K562 (cell line): ENCODE measurements around the gene RO60. TPM values are rescaled to one million over a fixed set of nuclear protein-coding genes. Genes with fewer than 3 reads are reported as not detected.

Experiments
- ATF3 ChIP-seq, 2 experiments: fragments of 450-650 bp in 1 of 2; sonication (generic) in 1 of 2; formaldehyde crosslinking in 1 of 2; IDR thresholded peaks in 1 of 2; conservative IDR thresholded peaks in 1 of 2; 2 replicates each; pipeline versions ENCODE4 v1.6.1 to v1.8.1; 2016 to 2023; ENCODE audit warnings: mild to moderate bottlenecking in 2 of 2, moderate library complexity in 2 of 2, inconsistent platforms in 1 of 2, missing genetic modification reagents in 1 of 2
- CBFA2T2 ChIP-seq: fragments of 450-650 bp; conservative IDR thresholded peaks from 2 replicates; pipeline ENCODE4 v1.6.1; 2017; ENCODE audit warnings: mild to moderate bottlenecking
- CREB1 ChIP-seq, 2 experiments: sonication (generic) in 1 of 2; formaldehyde crosslinking in 1 of 2; IDR thresholded peaks; 2 replicates each; pipeline versions ENCODE4 v1.6.1 to v1.8.0; 2012 to 2022; ENCODE audit warnings: inconsistent platforms in 1 of 2, mild to moderate bottlenecking in 1 of 2, missing genetic modification reagents in 1 of 2, moderate library complexity in 1 of 2
- CTCFL ChIP-seq: IDR thresholded peaks from 2 replicates; pipeline ENCODE4 v1.6.1; 2011; ENCODE audit warnings: borderline replicate concordance, low read depth, mild to moderate bottlenecking, moderate library complexity, low read length; ENCODE audit not compliant: insufficient read depth, poor library complexity, severe bottlenecking
- E2F5 ChIP-seq: sonication (generic); formaldehyde crosslinking; IDR thresholded peaks from 2 replicates; pipeline ENCODE4 v1.8.0; 2022; ENCODE audit warnings: mild to moderate bottlenecking, missing genetic modification reagents
- ERF ChIP-seq: fragments of 450-650 bp; formaldehyde crosslinking; IDR thresholded peaks from 2 replicates; pipeline ENCODE4 v1.4.0; 2020; ENCODE audit warnings: mild to moderate bottlenecking, mixed read lengths
- FOXM1 ChIP-seq, 2 experiments: fragments of 450-650 bp in 1 of 2; sonication (generic) in 1 of 2; formaldehyde crosslinking in 1 of 2; IDR thresholded peaks; 2 replicates each; pipeline versions ENCODE4 v1.6.1 to v1.9.0; 2017 to 2022; ENCODE audit warnings: low read depth in 2 of 2, mild to moderate bottlenecking in 2 of 2, missing genetic modification reagents in 1 of 2, moderate library complexity in 1 of 2
- ILK ChIP-seq: fragments of 450-650 bp; IDR thresholded peaks from 2 replicates; pipeline ENCODE4 v1.6.1; 2016; ENCODE audit warnings: missing genetic modification characterization, low read depth, mild to moderate bottlenecking, missing compliant biosample characterization, moderate library complexity, borderline replicate concordance
- JUN ChIP-seq, 2 experiments: sonication (generic) in 1 of 2; formaldehyde crosslinking in 1 of 2; IDR thresholded peaks; 2 replicates each; pipeline versions ENCODE4 v1.6.1 to v1.8.0; 2012 to 2022; ENCODE audit warnings: borderline replicate concordance in 2 of 2, mild to moderate bottlenecking in 2 of 2, improper control_type of control experiment in 1 of 2, low read depth in 1 of 2, low read length in 1 of 2, missing genetic modification reagents in 1 of 2
- MAZ ChIP-seq, 2 experiments: fragments of 450-650 bp in 1 of 2; sonication (generic) in 1 of 2; formaldehyde crosslinking; IDR thresholded peaks in 1 of 2; conservative IDR thresholded peaks in 1 of 2; 2 replicates each; pipeline versions ENCODE4 v1.4.0 to v1.5.0; 2020; ENCODE audit warnings: mild to moderate bottlenecking in 1 of 2, missing genetic modification reagents in 1 of 2
- RHOXF2B ChIP-seq: fragments of 250-450 bp; sonication (Bioruptor Pico); conservative IDR thresholded peaks from 2 replicates; pipeline ENCODE4 v1.5.1; 2021
- SIN3A ChIP-seq, 2 experiments: fragments of 150-350 bp in 1 of 2; IDR thresholded peaks; 2 replicates each; pipeline ENCODE4 v1.6.1; 2011 to 2016; ENCODE audit warnings: borderline replicate concordance in 2 of 2, low read depth in 2 of 2, low read length in 2 of 2, mild to moderate bottlenecking in 2 of 2, moderate library complexity in 2 of 2; ENCODE audit not compliant: control insufficient read depth in 1 of 2
- SOX6 ChIP-seq: fragments of 450-650 bp; IDR thresholded peaks from 2 replicates; pipeline ENCODE4 v1.6.1; 2014; ENCODE audit warnings: mild to moderate bottlenecking
- TRIM28 ChIP-seq: fragments of 450-650 bp; IDR thresholded peaks from 2 replicates; pipeline ENCODE4 v1.6.1; 2017
- WHSC1 ChIP-seq: IDR thresholded peaks from one replicate; pipeline ENCODE4 v1.6.1; 2012; ENCODE audit warnings: low read length, control low read depth, inconsistent platforms
- ZFX ChIP-seq: sonication (generic); formaldehyde crosslinking; IDR thresholded peaks from 2 replicates; pipeline ENCODE4 v1.8.0; 2022; ENCODE audit warnings: mild to moderate bottlenecking, missing genetic modification reagents, moderate library complexity
- ZMIZ1 ChIP-seq, 2 experiments: fragments of 150-350 bp in 1 of 2; IDR thresholded peaks; 2 replicates each; pipeline ENCODE4 v1.6.1; 2012 to 2016; ENCODE audit warnings: low read depth in 2 of 2, low read length in 2 of 2, mild to moderate bottlenecking in 1 of 2, moderate library complexity in 1 of 2
- ZNF311 ChIP-seq: fragments of 250-450 bp; sonication (Bioruptor Pico); IDR thresholded peaks from 2 replicates; pipeline ENCODE4 v1.4.0; 2020; ENCODE audit warnings: mild to moderate bottlenecking, moderate library complexity
- ZNF780A ChIP-seq: fragments of 250-450 bp; sonication (Bioruptor Pico); IDR thresholded peaks from 2 replicates; pipeline ENCODE4 v1.5.0; 2021; ENCODE audit warnings: mild to moderate bottlenecking
- polyA plus RNA-seq, 8 experiments: library from polyadenylated mRNA; depleted of rRNA in 4 of 8; stranded (reverse) in 5 of 8; unstranded in 3 of 8; fragments of >200 nt; fragmentation: Nextera tagmentation in 2 of 8; fragmentation: Illumina TruSeq in 1 of 8; extraction: Ambion mirVana in 2 of 8; extraction: Trizol in 1 of 8; gene quantifications; 2 replicates each; pipeline versions ENCODE4 v1.2.1 to v1.2.3, GENCODE V29; 2011 to 2014; ENCODE audit warnings: inconsistent platforms in 1 of 8, missing spikeins in 1 of 8
- total RNA-seq, 7 experiments: library from RNA; depleted of rRNA in 6 of 7; stranded (reverse); fragments of >200 nt in 6 of 7; fragmentation: Illumina TruSeq in 2 of 7; extraction: Trizol in 2 of 7; gene quantifications; 2 replicates each; pipeline versions ENCODE4 v1.2.1 to v1.2.3, GENCODE V29; 2011 to 2021; ENCODE audit warnings: low replicate concordance in 1 of 7

RO60 gene
- total and polyA plus RNA-seq, 9 of the 15 experiments (the other 6 are each of a cell fraction or from before 2014, with no cell fraction given), result 24.9 to 187 (median 101) TPM

GRCh38 chr1:193068013-193068412 lies 8.6 kb downstream of the RO60 start (continued):
- TF ChIP-seq ZNF780A (CRISPR knock-in tag) (no peak), CBFA2T2 (peak; percentile 84), ZNF311 (CRISPR knock-in tag) (no peak), TRIM28 (no peak), MAZ (CRISPR knock-in tag; conservative IDR thresholded peaks at IDR 0.05 in 1 of 2, IDR thresholded peaks at IDR 0.05 in 1 of 2) (0 out of 4 replicates have a peak, but pooled peaks of 1 of the 2 experiments have one; percentile 39), FOXM1 (IDR thresholded peaks at IDR 0.05; ENCODE audit: low read depth) (peak; percentile 17; the same call in 1 of the 2 replicates), FOXM1 (CRISPR knock-in tag; IDR thresholded peaks at IDR 0.05; ENCODE audit: low read depth) (no peak), WHSC1 (no peak), SIN3A (IDR thresholded peaks at IDR 0.05; ENCODE audit: borderline replicate concordance in 2 of 2, control insufficient read depth in 1 of 2, low read depth in 2 of 2, low read length in 2 of 2) (no peak), CREB1 (IDR thresholded peaks at IDR 0.05) (peak; percentile 67), CREB1 (CRISPR knock-in tag; IDR thresholded peaks at IDR 0.05) (no peak), ERF (CRISPR knock-in tag) (no peak), RHOXF2B (CRISPR knock-in tag) (no peak), ATF3 (IDR thresholded peaks at IDR 0.05) (0 out of 2 replicates have a peak, but pooled peaks have one; percentile 33), ATF3 (CRISPR knock-in tag; conservative IDR thresholded peaks at IDR 0.05) (no peak), ZMIZ1 (IDR thresholded peaks at IDR 0.05; ENCODE audit: low read depth in 2 of 2, low read length in 2 of 2) (0 out of 4 replicates have a peak, but pooled peaks of 1 of the 2 experiments have one; percentile 53), ILK (no peak), JUN (IDR thresholded peaks at IDR 0.05; ENCODE audit: borderline replicate concordance, low read depth, low read length) (no peak), JUN (CRISPR knock-in tag; IDR thresholded peaks at IDR 0.05; ENCODE audit: borderline replicate concordance) (no peak), ZFX (CRISPR knock-in tag) (peak; percentile 58), CTCFL (no peak), SOX6 (no peak), E2F5 (CRISPR knock-in tag) (no peak)
